HG02588 (cell line): Measurements from ENCODE around the gene PSME1.

Experiments
- ATAC-seq: cut with Tn5 transposase; IDR thresholded peaks from one replicate; pipeline ENCODE4 v1.9.1; 2021; ENCODE audit warnings: mild to moderate bottlenecking, moderate library complexity; ENCODE audit not compliant: unreplicated experiment

PSME1 gene

DNA sequence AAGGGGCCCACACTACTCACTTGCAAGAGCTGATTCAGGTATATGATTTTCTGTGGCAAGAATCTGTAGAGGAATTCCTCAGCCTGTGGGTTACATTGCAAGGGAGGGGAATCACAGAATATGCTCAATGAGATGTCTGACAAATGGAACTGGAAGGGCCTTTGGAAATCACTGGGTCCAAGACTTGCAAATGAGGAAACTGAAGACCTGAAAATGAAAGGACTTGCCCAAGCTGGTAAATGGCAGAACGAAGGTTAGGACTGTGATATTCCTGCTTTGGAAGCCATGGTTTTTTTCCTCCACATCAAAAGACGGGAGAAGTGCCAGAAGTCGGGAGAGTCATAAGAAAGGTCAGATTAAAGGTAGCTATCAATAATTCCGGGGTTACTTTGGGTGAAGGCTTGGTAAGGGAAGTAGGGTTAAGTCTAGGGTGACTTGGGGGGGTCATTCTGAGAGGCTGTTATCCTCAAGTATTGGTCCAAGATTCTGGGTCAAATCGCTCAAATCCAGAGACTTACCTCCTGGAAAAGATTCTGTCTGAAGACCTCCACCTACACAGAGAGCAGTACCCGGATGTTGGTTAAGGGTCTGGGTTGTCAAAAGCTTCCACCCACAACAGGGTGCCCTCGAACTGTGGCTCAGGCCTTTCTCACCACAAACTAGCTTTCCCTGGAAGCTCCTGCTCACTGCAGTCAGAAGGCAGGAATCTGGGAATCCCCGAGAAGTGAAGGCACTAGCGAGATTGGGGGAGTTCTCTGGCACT is 9.9 kb downstream of the PSME1 start:
- ATAC-seq, result no peak

DNA sequence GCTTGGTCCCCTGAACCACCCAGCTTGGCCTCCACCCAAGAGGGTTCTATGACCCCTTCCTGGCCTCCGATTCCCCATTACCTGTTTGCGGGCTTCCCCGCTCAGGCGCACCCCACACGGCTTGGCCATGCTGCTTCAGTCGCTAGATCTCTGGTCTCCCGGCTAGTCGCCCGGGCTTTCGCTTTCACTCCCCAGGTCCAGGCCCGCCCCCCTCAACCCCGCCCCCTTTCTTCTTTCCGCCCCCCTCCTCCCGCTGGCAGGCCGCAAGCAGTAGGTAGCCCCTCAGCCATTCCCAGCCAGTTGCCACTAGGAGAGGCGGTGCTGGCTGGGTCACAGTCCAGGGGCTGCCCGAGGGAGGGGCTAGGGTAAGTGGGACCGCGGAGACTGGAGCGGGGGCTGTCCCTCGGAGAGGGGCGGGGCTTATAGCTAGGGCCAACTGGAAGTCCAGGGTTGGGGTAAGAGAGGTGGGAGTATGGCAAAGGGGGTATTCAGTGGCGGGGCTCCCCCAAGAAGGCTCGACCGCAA is 10.5 kb downstream of the PSME1 start, which contains the start of gene PSME2:
Gene PSME2 (minus strand): TSS at position 158 of the 525 bp plus-strand sequence. CDS start 29 bp downstream, at position 129.
- peak; percentile 47 for ATAC-seq

DNA sequence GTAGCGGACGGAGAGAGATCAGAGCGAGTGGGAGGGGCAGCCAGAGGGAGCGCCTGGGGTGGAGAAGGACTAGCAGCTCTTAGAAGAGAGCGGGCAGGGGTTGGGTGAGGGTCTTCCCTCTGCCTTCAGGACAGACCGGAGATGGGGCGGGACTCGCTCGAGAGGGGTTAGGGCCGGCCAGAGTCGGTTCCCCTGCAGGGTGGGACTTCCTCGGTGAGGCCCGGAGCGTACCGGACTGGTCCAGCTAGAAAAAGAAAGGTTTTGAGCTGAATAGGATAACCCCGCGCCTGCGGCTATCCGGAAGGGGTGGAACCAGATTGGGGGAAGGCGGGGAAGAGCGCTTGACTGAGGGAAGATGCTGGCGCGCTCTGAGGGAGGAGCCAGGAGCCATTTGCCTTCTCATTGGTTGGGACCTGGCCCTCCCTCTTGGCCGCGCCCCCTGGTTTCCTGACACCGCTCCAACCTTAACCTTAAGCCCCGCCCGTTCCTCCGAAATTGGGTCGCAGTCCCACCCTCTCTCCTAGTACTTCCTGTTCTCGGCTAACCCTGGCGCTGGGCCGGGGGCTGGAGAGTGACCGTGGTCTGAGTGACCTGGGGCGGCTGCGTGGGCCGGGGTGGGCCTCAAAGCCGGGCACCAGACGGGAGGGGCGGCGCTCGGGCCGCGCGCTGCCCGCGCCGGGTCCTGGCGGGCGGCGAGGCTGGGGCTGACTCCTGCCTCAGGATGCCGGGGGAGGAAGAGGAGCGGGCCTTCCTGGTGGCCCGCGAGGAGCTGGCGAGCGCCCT is 11.2 kb downstream of the PSME1 start, which contains the start of gene RNF31:
Gene RNF31 (plus strand): TSS at position 521 of the 783 bp plus-strand sequence. CDS start 201 bp downstream, at position 722.
- peak; percentile 80 for ATAC-seq

DNA sequence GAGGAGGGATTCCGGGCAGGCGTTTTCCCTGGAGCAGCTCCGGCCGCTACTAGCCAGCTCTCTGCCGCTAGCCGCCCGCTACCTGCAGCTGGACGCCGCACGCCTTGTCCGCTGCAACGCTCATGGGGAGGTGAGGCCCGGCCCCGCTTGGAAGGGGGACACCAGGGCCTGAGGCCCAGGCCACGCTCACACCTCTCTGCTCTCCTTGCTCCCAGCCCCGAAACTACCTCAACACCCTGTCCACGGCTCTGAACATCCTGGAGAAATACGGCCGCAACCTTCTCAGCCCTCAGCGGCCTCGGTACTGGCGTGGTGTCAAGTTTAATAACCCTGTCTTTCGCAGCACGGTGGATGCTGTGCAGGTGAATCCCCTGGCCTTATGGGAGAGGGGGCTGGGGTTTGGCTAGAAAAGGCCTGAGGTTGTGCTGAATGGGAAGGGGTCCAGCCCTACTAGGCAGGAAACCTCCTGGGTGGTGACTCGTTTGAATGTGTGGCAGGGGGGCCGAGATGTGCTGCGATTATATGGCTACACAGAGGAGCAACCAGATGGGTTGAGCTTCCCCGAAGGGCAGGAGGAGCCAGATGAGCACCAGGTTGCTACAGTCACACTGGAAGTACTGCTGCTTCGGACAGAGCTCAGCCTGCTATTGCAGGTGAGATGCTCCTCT is 11.9 kb downstream of the PSME1 start:
- no peak for ATAC-seq

DNA sequence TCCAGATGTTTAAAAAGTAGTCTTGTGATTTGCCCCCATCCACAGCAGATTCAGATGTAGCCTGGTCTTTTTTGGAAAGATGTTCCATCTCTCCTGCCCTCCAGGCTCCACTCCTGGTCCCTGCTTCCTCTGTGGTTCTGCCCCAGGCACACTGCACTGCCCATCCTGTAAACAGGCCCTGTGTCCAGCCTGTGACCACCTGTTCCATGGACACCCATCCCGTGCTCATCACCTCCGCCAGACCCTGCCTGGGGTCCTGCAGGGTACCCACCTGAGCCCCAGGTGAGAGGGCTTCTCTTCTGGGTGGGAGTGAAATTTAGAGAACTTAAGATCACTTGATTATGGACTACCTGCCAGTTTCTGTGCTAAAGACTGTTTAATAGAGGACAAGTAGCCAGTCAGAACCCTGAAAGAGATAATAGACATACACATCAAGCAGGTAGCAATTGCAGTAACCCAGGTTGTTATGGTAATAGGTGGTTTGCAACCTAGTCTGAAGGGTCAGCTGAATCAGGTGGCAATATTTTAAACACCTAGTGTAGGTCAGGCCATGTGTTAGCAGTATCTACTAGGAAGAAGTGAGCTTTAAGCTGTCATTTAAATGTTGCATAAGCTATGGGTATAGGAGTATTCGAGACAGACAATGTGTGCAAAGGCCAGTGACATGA is 13.4 kb downstream of the PSME1 start:
- no peak for ATAC-seq

DNA sequence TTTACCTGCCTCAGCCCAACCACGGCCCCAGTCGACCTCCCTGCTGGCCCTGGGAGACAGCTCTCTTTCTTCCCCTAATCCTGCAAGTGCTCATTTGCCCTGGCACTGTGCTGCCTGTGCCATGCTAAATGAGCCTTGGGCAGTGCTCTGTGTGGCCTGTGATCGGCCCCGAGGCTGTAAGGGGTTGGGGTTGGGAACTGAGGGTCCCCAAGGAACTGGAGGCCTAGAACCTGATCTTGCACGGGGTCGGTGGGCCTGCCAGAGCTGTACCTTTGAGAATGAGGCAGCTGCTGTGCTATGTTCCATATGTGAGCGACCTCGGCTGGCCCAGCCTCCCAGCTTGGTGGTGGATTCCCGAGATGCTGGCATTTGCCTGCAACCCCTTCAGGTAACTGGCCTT is 14.1 kb downstream of the PSME1 start:
- ATAC-seq, result no peak

DNA sequence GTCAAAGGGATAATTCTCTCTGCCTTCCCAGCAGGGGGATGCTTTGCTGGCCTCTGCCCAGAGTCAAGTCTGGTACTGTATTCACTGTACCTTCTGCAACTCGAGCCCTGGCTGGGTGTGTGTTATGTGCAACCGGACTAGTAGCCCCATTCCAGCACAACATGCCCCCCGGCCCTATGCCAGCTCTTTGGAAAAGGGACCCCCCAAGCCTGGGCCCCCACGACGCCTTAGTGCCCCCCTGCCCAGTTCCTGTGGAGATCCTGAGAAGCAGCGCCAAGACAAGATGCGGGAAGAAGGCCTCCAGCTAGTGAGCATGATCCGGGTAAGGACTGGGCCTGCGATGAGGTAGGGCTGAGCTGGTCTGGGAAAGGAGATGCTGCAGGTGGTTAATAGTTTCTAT is 14.6 kb downstream of the PSME1 start:
- ATAC-seq, result no peak

DNA sequence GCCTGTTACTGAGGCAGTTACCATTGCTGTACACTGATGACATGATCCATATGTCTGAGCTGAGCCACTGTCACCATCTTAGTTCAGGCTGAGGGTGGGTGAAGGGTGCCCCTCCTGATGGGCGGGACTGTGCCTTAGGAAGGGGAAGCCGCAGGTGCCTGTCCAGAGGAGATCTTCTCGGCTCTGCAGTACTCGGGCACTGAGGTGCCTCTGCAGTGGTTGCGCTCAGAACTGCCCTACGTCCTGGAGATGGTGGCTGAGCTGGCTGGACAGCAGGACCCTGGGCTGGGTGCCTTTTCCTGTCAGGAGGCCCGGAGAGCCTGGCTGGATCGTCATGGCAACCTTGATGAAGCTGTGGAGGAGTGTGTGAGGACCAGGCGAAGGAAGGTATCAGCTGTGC is 15.0 kb downstream of the PSME1 start:
- no peak for ATAC-seq

DNA sequence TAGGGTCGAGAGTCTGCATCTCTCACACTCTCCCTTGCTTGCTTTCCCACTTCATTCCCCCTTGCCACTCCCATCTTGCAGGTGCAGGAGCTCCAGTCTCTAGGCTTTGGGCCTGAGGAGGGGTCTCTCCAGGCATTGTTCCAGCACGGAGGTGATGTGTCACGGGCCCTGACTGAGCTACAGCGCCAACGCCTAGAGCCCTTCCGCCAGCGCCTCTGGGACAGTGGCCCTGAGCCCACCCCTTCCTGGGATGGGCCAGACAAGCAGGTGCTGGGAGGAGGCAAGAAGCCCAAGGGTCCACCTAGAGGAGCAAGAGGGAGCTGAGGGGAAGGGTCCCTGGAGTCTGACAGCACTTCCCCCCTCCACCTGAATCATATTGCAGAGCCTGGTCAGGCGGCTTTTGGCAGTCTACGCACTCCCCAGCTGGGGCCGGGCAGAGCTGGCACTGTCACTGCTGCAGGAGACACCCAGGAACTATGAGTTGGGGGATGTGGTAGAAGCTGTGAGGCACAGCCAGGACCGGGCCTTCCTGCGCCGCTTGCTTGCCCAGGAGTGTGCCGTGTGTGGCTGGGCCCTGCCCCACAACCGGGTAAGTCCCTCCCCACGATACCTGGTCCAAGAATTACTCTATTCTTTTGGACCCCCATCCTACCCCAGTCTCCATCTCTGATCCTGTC is 15.5 kb downstream of the PSME1 start:
- no peak for ATAC-seq

DNA sequence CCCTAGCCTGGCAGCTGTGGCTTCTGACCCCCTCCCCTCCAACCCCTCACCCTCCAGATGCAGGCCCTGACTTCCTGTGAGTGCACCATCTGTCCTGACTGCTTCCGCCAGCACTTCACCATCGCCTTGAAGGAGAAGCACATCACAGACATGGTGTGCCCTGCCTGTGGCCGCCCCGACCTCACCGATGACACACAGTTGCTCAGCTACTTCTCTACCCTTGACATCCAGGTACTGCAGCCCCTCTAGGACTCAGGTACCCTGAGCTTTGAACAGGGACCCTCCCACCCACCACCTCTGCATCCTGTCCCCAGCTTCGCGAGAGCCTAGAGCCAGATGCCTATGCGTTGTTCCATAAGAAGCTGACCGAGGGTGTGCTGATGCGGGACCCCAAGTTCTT is 19.1 kb downstream of the PSME1 start:
- no peak for ATAC-seq

DNA sequence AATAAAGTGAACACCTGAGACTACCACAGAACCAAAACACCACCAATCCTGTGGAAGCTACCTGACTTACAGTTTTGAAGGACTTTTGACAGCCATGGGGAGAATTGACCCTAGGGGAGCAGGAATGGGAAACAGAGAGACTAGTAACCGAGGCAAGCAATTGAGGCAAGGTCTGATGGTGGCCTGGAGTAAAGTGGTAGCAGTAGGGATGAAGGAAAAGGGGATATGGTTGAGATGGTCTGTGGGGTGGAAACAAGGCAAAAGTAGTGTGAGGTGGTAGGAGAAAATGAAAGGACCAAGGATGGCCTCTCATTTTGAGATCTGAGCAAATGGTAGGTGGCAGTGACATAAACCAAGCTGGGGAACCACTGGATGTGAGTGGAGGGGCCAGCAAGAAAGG is 20.8 kb downstream of the PSME1 start:
- no peak for ATAC-seq

DNA sequence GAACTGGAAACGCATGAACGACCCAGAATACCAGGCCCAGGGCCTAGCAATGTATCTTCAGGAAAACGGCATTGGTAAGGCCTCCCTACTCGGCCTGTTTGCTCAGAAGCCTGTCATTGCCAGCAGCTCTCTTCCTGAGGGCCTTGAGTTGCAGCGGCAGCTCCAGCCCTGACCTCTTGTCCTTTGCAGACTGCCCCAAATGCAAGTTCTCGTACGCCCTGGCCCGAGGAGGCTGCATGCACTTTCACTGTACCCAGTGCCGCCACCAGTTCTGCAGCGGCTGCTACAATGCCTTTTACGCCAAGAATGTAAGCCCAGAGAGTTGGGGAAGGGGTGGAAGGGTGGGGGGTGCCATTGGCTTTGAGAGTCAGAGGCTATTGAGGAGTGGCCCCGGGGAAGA is 21.3 kb downstream of the PSME1 start:
- no peak for ATAC-seq

DNA sequence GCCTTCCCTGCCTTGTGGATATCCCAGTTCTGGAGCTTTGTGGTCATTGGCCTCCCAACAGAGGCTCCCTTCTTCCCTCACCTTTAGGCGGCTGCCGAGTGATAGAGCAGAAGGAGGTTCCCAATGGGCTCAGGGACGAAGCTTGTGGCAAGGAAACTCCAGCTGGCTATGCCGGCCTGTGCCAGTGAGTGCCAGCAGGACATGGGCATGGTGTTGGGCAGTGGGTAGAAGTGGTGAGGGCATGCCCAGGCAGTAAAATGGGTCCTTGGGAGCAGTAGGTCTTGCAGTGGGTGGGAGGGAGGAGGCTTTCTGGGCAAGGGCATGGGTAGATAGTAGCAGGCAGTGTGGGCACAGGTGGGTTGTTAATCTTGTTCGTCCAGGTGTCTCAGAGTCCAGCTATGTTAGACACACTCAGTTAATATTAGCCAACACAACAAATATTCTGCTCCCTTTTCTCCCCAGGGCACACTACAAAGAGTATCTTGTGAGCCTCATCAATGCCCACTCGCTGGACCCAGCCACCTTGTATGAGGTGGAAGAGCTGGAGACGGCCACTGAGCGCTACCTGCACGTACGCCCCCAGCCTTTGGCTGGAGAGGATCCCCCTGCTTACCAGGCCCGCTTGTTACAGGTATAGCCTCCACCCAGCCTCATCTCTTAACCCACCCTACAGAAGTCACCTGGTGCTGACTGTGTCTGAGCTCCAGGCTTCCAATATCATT is 23.9 kb downstream of the PSME1 start:
- no peak for ATAC-seq

DNA sequence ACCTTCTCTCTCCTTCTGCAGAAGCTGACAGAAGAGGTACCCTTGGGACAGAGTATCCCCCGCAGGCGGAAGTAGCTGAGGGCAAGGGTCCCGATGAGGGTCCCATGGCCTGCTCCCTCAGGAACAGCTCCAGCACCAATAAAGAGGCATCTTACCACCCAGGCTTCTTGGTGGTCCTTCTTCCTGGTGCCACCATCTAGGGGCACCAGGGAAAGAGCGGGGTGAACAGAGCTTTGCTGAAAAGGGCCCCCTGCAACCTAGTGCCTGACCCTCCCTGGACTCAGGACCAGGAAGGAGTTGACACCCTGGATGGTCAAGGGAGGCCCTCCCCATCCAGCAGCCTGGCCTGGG is 24.5 kb downstream of the PSME1 start:
- ATAC-seq, result peak; percentile 4

DNA sequence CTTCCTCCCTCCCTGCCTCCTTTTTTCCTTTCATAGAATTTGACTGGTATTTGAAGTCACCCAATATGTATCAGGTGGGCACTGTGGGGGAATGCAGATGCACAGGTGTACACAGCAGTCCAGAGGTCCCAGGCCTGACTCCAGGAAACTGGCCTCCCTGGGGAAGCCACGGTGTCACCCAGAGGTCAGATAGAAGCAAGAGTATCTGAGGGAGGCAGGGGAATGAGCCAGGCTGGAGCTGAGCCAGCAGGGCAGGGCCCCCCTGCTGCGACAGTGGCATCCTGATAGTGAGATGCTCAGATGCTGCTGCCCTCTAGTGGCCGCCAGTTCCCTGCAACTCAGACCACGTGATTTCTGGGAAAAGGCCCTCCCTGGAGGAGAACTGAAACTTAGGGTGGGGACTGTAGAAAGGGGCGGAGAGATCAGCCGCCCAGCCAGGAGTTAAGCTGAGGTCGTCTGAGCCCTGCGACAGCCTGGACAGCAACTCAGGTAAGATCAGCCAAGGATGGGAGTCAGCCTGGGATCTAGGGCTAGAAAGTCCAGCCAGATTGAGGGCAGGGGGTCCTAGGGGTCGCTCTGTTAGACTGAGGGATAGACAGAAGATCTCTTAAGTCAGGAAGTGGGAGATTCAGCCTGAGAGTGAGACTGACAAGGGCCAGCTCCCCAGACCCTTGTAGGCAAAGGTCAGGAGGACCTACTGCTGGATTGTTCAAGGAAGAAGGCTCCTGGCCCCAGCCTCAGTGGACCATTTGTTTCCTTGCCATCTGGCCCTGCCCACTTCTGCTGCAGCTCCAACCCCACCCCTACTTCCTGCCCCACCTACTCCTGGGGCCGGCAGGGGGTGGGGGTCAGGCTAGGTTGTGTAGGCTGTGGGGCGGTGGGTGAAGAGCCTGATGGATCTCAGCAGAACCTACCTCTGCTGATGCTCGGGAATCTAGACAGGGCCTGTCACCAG is 25.1 kb downstream of the PSME1 start, which contains the start of gene IRF9:
Gene IRF9 (plus strand): TSS at position 416 of the 955 bp plus-strand sequence. CDS start 880 bp downstream, outside the sequence.
- ATAC-seq, result peak; percentile 75

DNA sequence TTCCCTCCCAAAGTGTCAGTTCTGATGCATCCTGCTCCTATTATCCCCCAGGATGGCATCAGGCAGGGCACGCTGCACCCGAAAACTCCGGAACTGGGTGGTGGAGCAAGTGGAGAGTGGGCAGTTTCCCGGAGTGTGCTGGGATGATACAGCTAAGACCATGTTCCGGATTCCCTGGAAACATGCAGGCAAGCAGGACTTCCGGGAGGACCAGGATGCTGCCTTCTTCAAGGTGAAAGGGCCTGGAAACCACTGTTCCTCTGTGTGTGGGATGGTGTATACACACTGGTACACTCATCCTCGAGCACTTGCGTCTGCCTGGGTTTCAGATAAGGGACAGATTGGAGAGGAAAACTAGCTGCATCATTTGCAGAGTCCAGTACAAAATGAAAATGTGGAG is 26.1 kb downstream of the PSME1 start:
- ATAC-seq, result no peak

DNA sequence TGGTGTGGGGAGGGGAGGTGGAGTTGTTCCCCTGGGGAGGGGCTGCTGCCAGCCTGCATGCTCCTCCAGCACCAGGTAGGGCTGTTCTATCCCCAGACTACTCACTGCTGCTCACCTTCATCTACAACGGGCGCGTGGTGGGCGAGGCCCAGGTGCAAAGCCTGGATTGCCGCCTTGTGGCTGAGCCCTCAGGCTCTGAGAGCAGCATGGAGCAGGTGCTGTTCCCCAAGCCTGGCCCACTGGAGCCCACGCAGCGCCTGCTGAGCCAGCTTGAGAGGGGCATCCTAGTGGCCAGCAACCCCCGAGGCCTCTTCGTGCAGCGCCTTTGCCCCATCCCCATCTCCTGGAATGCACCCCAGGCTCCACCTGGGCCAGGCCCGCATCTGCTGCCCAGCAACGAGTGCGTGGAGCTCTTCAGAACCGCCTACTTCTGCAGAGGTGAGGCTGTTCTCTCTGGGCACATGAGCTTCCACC is 28.6 kb downstream of the PSME1 start:
- ATAC-seq, result no peak

DNA sequence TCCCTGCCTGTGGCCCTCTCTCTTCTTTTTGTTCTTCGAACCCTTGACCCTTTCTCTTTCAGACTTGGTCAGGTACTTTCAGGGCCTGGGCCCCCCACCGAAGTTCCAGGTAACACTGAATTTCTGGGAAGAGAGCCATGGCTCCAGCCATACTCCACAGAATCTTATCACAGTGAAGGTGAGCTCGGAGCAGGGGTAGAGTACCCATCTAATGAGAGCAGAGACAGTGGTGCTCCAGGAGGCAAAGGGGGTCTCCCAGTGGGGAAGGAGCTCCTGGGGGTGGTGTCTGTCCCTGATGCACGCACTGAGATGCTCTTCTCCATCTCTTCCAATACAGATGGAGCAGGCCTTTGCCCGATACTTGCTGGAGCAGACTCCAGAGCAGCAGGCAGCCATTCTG is 29.8 kb downstream of the PSME1 start:
- ATAC-seq, result no peak
